ENCODE results near the gene NRXN3. TPM values are rescaled to one million over a fixed set of nuclear protein-coding genes. Genes with fewer than 3 reads are reported as not detected.

NRXN3 gene
- total RNA-seq, 4 donors from 2014 or later: 0.04 to 0.16 TPM; not detected in 2

DNA sequence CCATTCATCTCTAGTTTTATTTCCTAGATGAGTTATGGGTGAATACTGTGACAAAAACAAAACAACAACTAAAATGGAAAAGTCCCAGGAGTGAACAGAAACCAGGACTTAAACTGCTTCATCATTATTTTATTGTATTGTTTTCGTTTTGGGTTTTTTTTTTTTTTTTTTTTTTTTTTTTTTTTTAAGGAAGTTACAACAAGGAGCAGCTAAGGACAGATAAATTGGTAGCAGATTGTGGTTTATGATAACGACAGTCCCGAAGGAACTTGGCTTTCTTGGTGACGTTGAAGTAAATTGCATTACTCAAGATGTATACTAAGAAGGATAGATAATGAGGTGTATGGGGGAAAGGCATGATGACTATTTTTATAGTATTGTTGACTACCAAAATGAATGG, 866.3 kb downstream of the NRXN3 start:
- intact Hi-C loops (cut with DNase I; ENCODE audit: low total_unique reads): no loop called here
- H3K4me3 ChIP-seq: no peak overlapping the region
- in situ Hi-C loops (cut with MboI; ENCODE audit: low sequenced_read_pairs in 4 of 4): no loop called here
- no peak for DNase-seq
- no peaks in the 10 kb centered on the region for H3K4me1 ChIP-seq
- ATAC-seq: no peak
- TF ChIP-seq CTCF (IDR thresholded peaks at IDR 0.05 in 4 of 5, conservative IDR thresholded peaks at IDR 0.05 in 1 of 5): no peak
- no peak for TF ChIP-seq POLR2A (IDR thresholded peaks at IDR 0.05)
- H3K36me3 ChIP-seq: no peaks in the 10 kb centered on the region
- H3K27me3 ChIP-seq: no peaks in the 10 kb centered on the region
- H3K27ac ChIP-seq: no peak overlapping the region
- no peaks in the 10 kb centered on the region for H3K9me3 ChIP-seq

- no peak overlapping the region for H3K27ac ChIP-seq
- intact Hi-C loops (cut with DNase I; ENCODE audit: low total_unique reads) (no loop called here), in situ Hi-C loops (cut with MboI; ENCODE audit: low sequenced_read_pairs in 4 of 4) (no loop called here)
- no peak for TF ChIP-seq CTCF (IDR thresholded peaks at IDR 0.05 in 4 of 5, conservative IDR thresholded peaks at IDR 0.05 in 1 of 5)
- no peak for TF ChIP-seq POLR2A (IDR thresholded peaks at IDR 0.05)
- H3K9me3 ChIP-seq: no peaks in the 10 kb centered on the region
- H3K36me3 ChIP-seq: no peaks in the 10 kb centered on the region
- ATAC-seq: no peak
- no peaks in the 10 kb centered on the region for H3K27me3 ChIP-seq
- no peaks in the 10 kb centered on the region for H3K4me1 ChIP-seq
- H3K4me3 ChIP-seq: no peak overlapping the region
- DNase-seq: no peak
Observed at GRCh38 chr14:79037106-79037505, 866.9 kb downstream of the NRXN3 start.

DNA sequence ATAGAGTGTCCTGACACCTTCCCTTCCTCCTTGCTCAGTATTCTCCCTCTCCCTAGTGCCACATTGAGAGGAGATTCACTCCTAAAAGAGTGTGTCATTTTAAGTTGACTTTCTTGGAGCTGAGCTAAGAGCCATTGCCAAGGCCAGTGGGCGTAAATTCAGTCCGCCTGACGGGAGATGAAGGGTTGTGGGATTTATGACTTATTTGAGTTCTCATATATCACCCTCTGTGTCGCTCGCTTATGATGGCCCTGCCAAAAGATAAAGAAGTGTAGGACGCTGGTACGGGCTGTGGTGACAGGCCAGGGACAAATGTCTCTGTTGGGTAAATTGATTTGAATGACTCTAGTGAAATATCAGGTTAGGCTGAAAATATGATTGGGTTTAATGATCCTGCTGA, 867.4 kb downstream of the NRXN3 start:
- no peaks in the 10 kb centered on the region for H3K36me3 ChIP-seq
- no peak overlapping the region for H3K27ac ChIP-seq
- H3K9me3 ChIP-seq: no peaks in the 10 kb centered on the region
- DNase-seq (no peak), ATAC-seq (no peak)
- H3K4me3 ChIP-seq: no peak overlapping the region
- no peak for TF ChIP-seq CTCF (IDR thresholded peaks at IDR 0.05 in 4 of 5, conservative IDR thresholded peaks at IDR 0.05 in 1 of 5)
- TF ChIP-seq POLR2A (IDR thresholded peaks at IDR 0.05): no peak
- H3K4me1 ChIP-seq: no peaks in the 10 kb centered on the region
- in situ Hi-C loops (cut with MboI; ENCODE audit: low sequenced_read_pairs in 4 of 4) (no loop called here), intact Hi-C loops (cut with DNase I; ENCODE audit: low total_unique reads) (no loop called here)
- no peaks in the 10 kb centered on the region for H3K27me3 ChIP-seq

DNA sequence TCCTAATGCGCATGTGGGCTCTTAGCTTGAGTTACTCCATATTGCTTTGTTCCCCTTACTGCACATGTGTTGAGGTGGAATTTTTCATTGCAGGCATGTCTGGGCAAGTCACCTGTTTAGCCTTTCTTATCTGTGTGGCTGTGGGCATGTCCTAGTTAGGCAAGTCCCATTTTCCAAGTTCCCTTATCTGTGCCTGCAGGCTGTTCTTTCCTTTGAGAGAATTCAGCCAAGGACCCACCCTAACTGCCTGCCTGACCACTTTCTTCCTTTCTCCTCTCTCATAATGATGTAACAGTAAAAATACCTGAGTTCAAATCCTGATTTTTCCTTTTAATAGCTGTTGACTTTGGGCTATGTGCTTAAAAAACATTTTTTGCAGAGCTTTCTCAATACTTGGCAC, 870.6 kb downstream of the NRXN3 start:
- Histone ChIP-seq H3K27me3 (no peaks in the 10 kb centered on the region), H3K9me3 (no peaks in the 10 kb centered on the region), H3K36me3 (no peaks in the 10 kb centered on the region), H3K27ac (no peak overlapping the region), H3K4me1 (no peaks in the 10 kb centered on the region), H3K4me3 (no peak overlapping the region)
- no peak for TF ChIP-seq CTCF (IDR thresholded peaks at IDR 0.05 in 4 of 5, conservative IDR thresholded peaks at IDR 0.05 in 1 of 5)
- no peak for TF ChIP-seq POLR2A (IDR thresholded peaks at IDR 0.05)
- intact Hi-C loops (cut with DNase I; ENCODE audit: low total_unique reads): no loop called here
- in situ Hi-C loops (cut with MboI; ENCODE audit: low sequenced_read_pairs in 4 of 4): no loop called here
- ATAC-seq: no peak
- DNase-seq: no peak

GRCh38 chr14:79043194-79043889, 873.2 kb downstream of the NRXN3 start:
- Histone ChIP-seq H3K9me3 (no peaks in the 10 kb centered on the region), H3K27ac (no peak overlapping the region), H3K4me3 (no peak overlapping the region), H3K27me3 (no peaks in the 10 kb centered on the region), H3K36me3 (no peaks in the 10 kb centered on the region), H3K4me1 (no peaks in the 10 kb centered on the region)
- in situ Hi-C loops (cut with MboI; ENCODE audit: low sequenced_read_pairs in 4 of 4) (no loop called here), intact Hi-C loops (cut with DNase I; ENCODE audit: low total_unique reads) (no loop called here)
- DNase-seq (no peak), ATAC-seq (no peak)
- TF ChIP-seq POLR2A (IDR thresholded peaks at IDR 0.05) (no peak), CTCF (IDR thresholded peaks at IDR 0.05 in 4 of 5, conservative IDR thresholded peaks at IDR 0.05 in 1 of 5) (no peak)
